Smooth muscle cell (in vitro differentiated cells): ENCODE results near the gene NAA10. TPM values are rescaled to one million over a fixed set of nuclear protein-coding genes. Genes with fewer than 3 reads are reported as not detected.

Experiments used
- DNase-seq: peaks from one replicate; lab custom pipeline; 2025; ENCODE audit not compliant: unreplicated experiment; lab: John Stamatoyannopoulos, UW
- H2AFZ ChIP-seq: fragments of 200-600 bp; sonication (generic); 2 replicates; pipeline ENCODE4 v1.6.0; 2016; ENCODE audit warnings: antibody characterized with exemption, low read depth, mild to moderate bottlenecking
- H3F3A ChIP-seq: fragments of 200-600 bp; sonication (generic); 2 replicates; pipeline ENCODE4 v1.6.0; 2017; ENCODE audit warnings: antibody characterized with exemption, low read depth
- H3K27ac ChIP-seq: fragments of 200-600 bp; sonication (generic); 2 replicates; pipeline ENCODE4 v1.5.1; 2016; ENCODE audit warnings: low read depth, mild to moderate bottlenecking
- H3K27me3 ChIP-seq: fragments of 200-600 bp; sonication (generic); 2 replicates; pipeline ENCODE4 v1.6.1; 2016; ENCODE audit warnings: low read depth, mild to moderate bottlenecking
- H3K36me3 ChIP-seq: fragments of 200-600 bp; sonication (generic); 2 replicates; pipeline ENCODE4 v1.5.1; 2016; ENCODE audit warnings: low read depth
- H3K4me1 ChIP-seq: fragments of 200-600 bp; sonication (generic); 2 replicates; pipeline ENCODE4 v1.5.1; 2016; ENCODE audit warnings: low read depth
- H3K4me2 ChIP-seq: fragments of 200-600 bp; sonication (generic); 2 replicates; pipeline ENCODE4 v1.6.0; 2016; ENCODE audit warnings: mild to moderate bottlenecking
- H3K4me3 ChIP-seq: fragments of 200-600 bp; sonication (generic); 2 replicates; pipeline ENCODE4 v1.5.1; 2016; ENCODE audit warnings: mild to moderate bottlenecking
- H3K79me2 ChIP-seq: fragments of 200-600 bp; sonication (generic); 2 replicates; pipeline ENCODE4 v1.6.0; 2016; ENCODE audit warnings: low read depth, mild to moderate bottlenecking
- H3K9ac ChIP-seq: fragments of 200-600 bp; sonication (generic); 2 replicates; pipeline ENCODE4 v1.6.0; 2016; ENCODE audit warnings: low read depth
- H3K9me3 ChIP-seq: fragments of 200-600 bp; sonication (generic); replicated peaks from 2 replicates; pipeline ENCODE4 v1.5.1; 2016; ENCODE audit warnings: low read depth
- H4K20me1 ChIP-seq: fragments of 200-600 bp; sonication (generic); 2 replicates; pipeline ENCODE4 v1.6.0; 2016; ENCODE audit warnings: low read depth
- CTCF ChIP-seq: fragments of 200-600 bp; sonication (generic); IDR thresholded peaks from 2 replicates; pipeline ENCODE4 v1.5.1; 2017; ENCODE audit warnings: borderline replicate concordance, mild to moderate bottlenecking, antibody characterized with exemption; ENCODE audit not compliant: insufficient read depth, poor library complexity, severe bottlenecking
- WGBS: methylation state at CpG from one replicate; pipeline ENCODE4 v1.1.7; 2016; ENCODE audit warnings: low lambda C conversion rate; 5-methylcytosine and 5-hydroxymethylcytosine counted together
- polyA plus RNA-seq: library from polyadenylated mRNA; unstranded; fragments of >200 nt; fragmentation: Nextera tagmentation; extraction: Ambion mirVana; gene quantifications from 2 replicates; pipeline ENCODE4 v1.2.1, GENCODE V29; 2016
- total RNA-seq: library from RNA; depleted of rRNA; stranded (reverse); fragments of >200 nt; gene quantifications from 2 replicates; pipeline ENCODE4 v1.2.3, GENCODE V29; 2014

NAA10 gene
- total and polyA plus RNA-seq, 2 experiments from 2014 or later: 81.2 to 124 TPM

DNA sequence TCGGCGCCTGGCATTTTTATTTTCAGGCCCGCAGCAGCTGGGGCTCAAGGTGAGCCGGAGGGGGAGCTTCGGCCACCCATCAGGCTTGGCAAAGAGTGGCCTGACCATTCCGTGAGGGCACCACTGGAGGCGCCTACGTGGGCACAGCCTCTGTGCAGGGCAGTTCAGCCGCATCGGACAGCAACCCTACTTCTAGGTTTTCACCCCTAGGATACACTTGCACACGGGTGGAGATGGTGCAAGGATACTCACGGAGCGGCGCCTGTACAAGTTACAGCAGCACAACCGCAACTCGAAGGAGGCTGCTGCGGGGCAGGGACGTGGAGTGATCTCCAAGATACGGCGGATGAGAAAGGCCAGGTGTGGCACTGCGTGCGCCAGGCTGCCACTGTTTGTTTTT, 25.9 kb upstream of the NAA10 start:
- 93% methylated on average over 20 of the region's 22 CpGs for WGBS
- H3K79me2 ChIP-seq: peaks cover 15% of the 10 kb centered on the region
- H3K27ac ChIP-seq: no peak overlapping the region
- no peak for TF ChIP-seq CTCF
- no peaks in the 10 kb centered on the region for H3K36me3 ChIP-seq
- no peaks in the 10 kb centered on the region for H3K4me1 ChIP-seq
- no peak overlapping the region for H2AFZ ChIP-seq
- H3K9me3 ChIP-seq: no peaks in the 10 kb centered on the region
- H3K9ac ChIP-seq: no peak overlapping the region
- H3K4me3 ChIP-seq: no peak overlapping the region
- H3K4me2 ChIP-seq: no peak overlapping the region
- DNase-seq: no peak
- H4K20me1 ChIP-seq: peaks cover 41% of the 10 kb centered on the region
- no peaks in the 10 kb centered on the region for H3F3A ChIP-seq
- H3K27me3 ChIP-seq: no peaks in the 10 kb centered on the region

- H4K20me1 ChIP-seq: peaks cover 34% of the 10 kb centered on the region
- H3K9ac ChIP-seq: no peak overlapping the region
- no peaks in the 10 kb centered on the region for H3K27me3 ChIP-seq
- 92% methylated on average over 16 of the region's 16 CpGs for WGBS
- H3K27ac ChIP-seq: no peak overlapping the region
- H3K79me2 ChIP-seq: peaks cover 8% of the 10 kb centered on the region
- H3K4me1 ChIP-seq: no peaks in the 10 kb centered on the region
- no peak for TF ChIP-seq CTCF
- no peak for DNase-seq
- no peak overlapping the region for H2AFZ ChIP-seq
- no peak overlapping the region for H3K4me2 ChIP-seq
- H3K36me3 ChIP-seq: no peaks in the 10 kb centered on the region
- no peaks in the 10 kb centered on the region for H3K9me3 ChIP-seq
- H3K4me3 ChIP-seq: no peak overlapping the region
- no peaks in the 10 kb centered on the region for H3F3A ChIP-seq
Measured at GRCh38 chrX:153960077-153960476, 25.2 kb upstream of the NAA10 start.

DNA sequence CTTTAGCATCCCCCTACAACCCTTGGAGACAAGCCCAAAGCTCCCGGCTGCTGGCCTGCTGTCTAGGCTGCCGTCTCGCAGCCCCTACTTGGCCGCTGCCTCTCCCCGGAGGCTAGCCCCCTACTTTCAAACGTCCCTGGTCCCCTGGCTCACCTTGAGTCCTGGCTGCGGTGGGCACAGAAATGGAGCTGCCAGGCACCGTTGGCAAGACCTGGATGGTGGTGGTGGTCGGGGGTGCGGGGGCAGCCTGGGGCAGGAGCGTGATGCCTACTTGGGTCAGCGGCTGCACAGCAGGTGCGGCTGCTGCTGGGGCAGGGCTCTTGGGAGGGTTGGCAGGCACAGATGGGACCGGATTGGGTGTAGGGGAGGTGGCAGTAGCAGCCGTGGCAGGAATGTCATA, 24.8 kb upstream of the NAA10 start:
- no peak for DNase-seq
- Histone ChIP-seq H3F3A (no peaks in the 10 kb centered on the region), H3K4me2 (no peak overlapping the region), H2AFZ (no peak overlapping the region), H3K4me1 (no peaks in the 10 kb centered on the region), H3K27ac (no peak overlapping the region), H3K9ac (no peak overlapping the region), H3K27me3 (no peaks in the 10 kb centered on the region), H4K20me1 (peaks cover 30% of the 10 kb centered on the region), H3K36me3 (no peaks in the 10 kb centered on the region), H3K9me3 (no peaks in the 10 kb centered on the region), H3K4me3 (no peak overlapping the region), H3K79me2 (peaks cover 3% of the 10 kb centered on the region)
- no peak for TF ChIP-seq CTCF
- 96% methylated on average over 15 of the region's 15 CpGs for whole genome bisulfite sequencing

- Histone ChIP-seq H3K4me2 (no peak overlapping the region), H3K27me3 (no peaks in the 10 kb centered on the region), H3K9ac (no peak overlapping the region), H3K36me3 (no peaks in the 10 kb centered on the region), H3K27ac (no peak overlapping the region), H2AFZ (no peak overlapping the region), H3K9me3 (no peaks in the 10 kb centered on the region), H3K4me3 (no peak overlapping the region), H3K79me2 (no peaks in the 10 kb centered on the region), H3K4me1 (no peaks in the 10 kb centered on the region), H3F3A (no peaks in the 10 kb centered on the region), H4K20me1 (peaks cover 20% of the 10 kb centered on the region)
- no peak for DNase-seq
- no peak for TF ChIP-seq CTCF
- WGBS: 91% methylated on average over 14 of the region's 14 CpGs
Measured at GRCh38 chrX:153958605-153959004, 23.8 kb upstream of the NAA10 start.
